H9 (cell line): Measurements from ENCODE around the gene UBE2J1. TPM values are rescaled to one million over a fixed set of nuclear protein-coding genes. Genes with fewer than 3 reads are reported as not detected.

ENCODE experiments used
- DNase-seq: peaks from one replicate; pipeline ENCODE4 v3.0.0-alpha.2; 2017
- H2AFZ ChIP-seq: one replicate; pipeline ENCODE4 v1.6.1; 2013; ENCODE audit warnings: mild to moderate bottlenecking, low read length, control low read depth, moderate library complexity
- H2AK5ac ChIP-seq: 2 replicates; pipeline ENCODE4 v1.6.1; 2013; ENCODE audit warnings: low read length, control low read depth, mixed read lengths; ENCODE audit not compliant: insufficient read length
- H2BK120ac ChIP-seq: one replicate; pipeline ENCODE4 v1.6.1; 2013; ENCODE audit warnings: low read depth, mild to moderate bottlenecking, low read length, control low read depth, inconsistent platforms; ENCODE audit not compliant: poor library complexity, severe bottlenecking
- H2BK12ac ChIP-seq: 2 replicates; pipeline ENCODE4 v1.6.1; 2013; ENCODE audit warnings: low read length, control low read depth, mixed read lengths, low read depth; ENCODE audit not compliant: insufficient read length
- H2BK15ac ChIP-seq: 2 replicates; pipeline ENCODE4 v1.6.1; 2013; ENCODE audit warnings: low read depth, low read length, control low read depth
- H2BK20ac ChIP-seq: one replicate; pipeline ENCODE4 v1.6.1; 2013; ENCODE audit warnings: low read depth, mild to moderate bottlenecking, low read length, control low read depth, inconsistent platforms; ENCODE audit not compliant: poor library complexity, severe bottlenecking
- H2BK5ac ChIP-seq: 2 replicates; pipeline ENCODE4 v1.6.1; 2013; ENCODE audit warnings: low read length, control low read depth, mixed read lengths; ENCODE audit not compliant: insufficient read length
- H3K14ac ChIP-seq: 2 replicates; pipeline ENCODE4 v1.6.1; 2013; ENCODE audit warnings: low read length, control low read depth; ENCODE audit not compliant: insufficient read depth
- H3K18ac ChIP-seq: 2 replicates; pipeline ENCODE4 v1.6.1; 2013; ENCODE audit warnings: low read depth, mild to moderate bottlenecking, mixed read lengths, low read length, control low read depth; ENCODE audit not compliant: insufficient read length
- H3K23ac ChIP-seq: 2 replicates; pipeline ENCODE4 v1.6.1; 2013; ENCODE audit warnings: low read length, control low read depth, mixed read lengths, low read depth; ENCODE audit not compliant: insufficient read length
- H3K23me2 ChIP-seq: 2 replicates; pipeline ENCODE4 v1.6.1; 2013; ENCODE audit warnings: low read depth, mild to moderate bottlenecking, mixed read lengths, low read length, control low read depth; ENCODE audit not compliant: insufficient read length, poor library complexity, severe bottlenecking
- H3K27ac ChIP-seq: 2 replicates; pipeline ENCODE4 v1.5.1; 2013; ENCODE audit warnings: low read length, control low read depth, mixed read lengths, low read depth; ENCODE audit not compliant: insufficient read length
- H3K27me3 ChIP-seq: 2 replicates; pipeline ENCODE4 v1.6.1; 2013; ENCODE audit warnings: low read length, control low read depth, inconsistent platforms; ENCODE audit not compliant: insufficient read depth
- H3K4ac ChIP-seq: 2 replicates; pipeline ENCODE4 v1.6.1; 2013; ENCODE audit warnings: low read depth, mild to moderate bottlenecking, control low read depth, inconsistent platforms, low read length, moderate library complexity
- H3K4me1 ChIP-seq: 2 replicates; pipeline ENCODE4 v1.6.1; 2013; ENCODE audit warnings: low read length, control low read depth, inconsistent platforms; ENCODE audit not compliant: insufficient read depth
- H3K4me2 ChIP-seq: 2 replicates; pipeline ENCODE4 v1.6.1; 2013; ENCODE audit warnings: low read length, control low read depth, mixed read lengths; ENCODE audit not compliant: insufficient read length, insufficient read depth
- H3K56ac ChIP-seq: 2 replicates; pipeline ENCODE4 v1.6.1; 2013; ENCODE audit warnings: low read depth, mild to moderate bottlenecking, mixed read lengths, low read length, control low read depth; ENCODE audit not compliant: insufficient read length
- H3K79me1 ChIP-seq: 2 replicates; pipeline ENCODE4 v1.6.1; 2013; ENCODE audit warnings: low read depth, mild to moderate bottlenecking, moderate library complexity, low read length, control low read depth, inconsistent platforms; ENCODE audit not compliant: insufficient read depth, poor library complexity, severe bottlenecking
- H3K79me2 ChIP-seq: 2 replicates; pipeline ENCODE4 v1.6.1; 2013; ENCODE audit warnings: low read length, control low read depth, inconsistent platforms; ENCODE audit not compliant: insufficient read depth
- H3K9ac ChIP-seq: 2 replicates; pipeline ENCODE4 v1.6.1; 2013; ENCODE audit warnings: low read length, control low read depth, mixed read lengths; ENCODE audit not compliant: insufficient read length; ENCODE audit errors: extremely low read depth
- H3K9me3 ChIP-seq: one replicate; pipeline ENCODE4 v1.6.1; 2013; ENCODE audit warnings: low read depth, low read length, inconsistent platforms; ENCODE audit not compliant: control insufficient read depth
- H3T11ph ChIP-seq: one replicate; pipeline ENCODE4 v1.6.1; 2013; ENCODE audit warnings: mild to moderate bottlenecking, low read length, control low read depth, inconsistent platforms
- H4K20me1 ChIP-seq: one replicate; pipeline ENCODE4 v1.6.1; 2013; ENCODE audit not compliant: control insufficient read depth, insufficient read length, insufficient read depth
- H4K5ac ChIP-seq: 2 replicates; pipeline ENCODE4 v1.6.1; 2013; ENCODE audit warnings: low read depth, mild to moderate bottlenecking, mixed read lengths, low read length, control low read depth; ENCODE audit not compliant: insufficient read length
- H4K8ac ChIP-seq: replicated peaks from 2 replicates; pipeline ENCODE4 v1.6.1; 2013; ENCODE audit warnings: low read length, control low read depth, mixed read lengths, low read depth; ENCODE audit not compliant: insufficient read length
- H4K91ac ChIP-seq: 2 replicates; pipeline ENCODE4 v1.6.1; 2013; ENCODE audit warnings: low read depth, mild to moderate bottlenecking, moderate library complexity, mixed read lengths, low read length, control low read depth; ENCODE audit not compliant: insufficient read length
- H3K27ac Mint-ChIP-seq, 3 experiments: 2 replicates in 2 of 3; 3 replicates in 1 of 3; pipeline ENCODE4 v1.8.0; 2020 to 2021; ENCODE audit warnings: mixed read lengths in 3 of 3, mild to moderate bottlenecking in 1 of 3, moderate library complexity in 1 of 3
- H3K27me3 Mint-ChIP-seq: 2 replicates; pipeline ENCODE4 v1.8.0; 2021; ENCODE audit warnings: low read depth, mild to moderate bottlenecking, moderate library complexity, mixed read lengths
- H3K36me3 Mint-ChIP-seq, 3 experiments: 2 replicates in 2 of 3; 3 replicates in 1 of 3; pipeline ENCODE4 v1.8.0; 2020 to 2021; ENCODE audit warnings: low read depth in 3 of 3, mixed read lengths in 3 of 3; ENCODE audit not compliant: insufficient read depth in 1 of 3
- H3K4me1 Mint-ChIP-seq, 2 experiments: 2 replicates each; pipeline ENCODE4 v1.8.0; 2020; ENCODE audit warnings: mixed read lengths in 2 of 2
- H3K4me3 Mint-ChIP-seq, 2 experiments: 2 replicates in 1 of 2; 3 replicates in 1 of 2; pipeline ENCODE4 v1.8.0; 2020 to 2021; ENCODE audit warnings: mild to moderate bottlenecking in 2 of 2, mixed read lengths in 2 of 2, moderate library complexity in 1 of 2
- H3K9me3 Mint-ChIP-seq, 2 experiments: 2 replicates in 1 of 2; 3 replicates in 1 of 2; pipeline ENCODE4 v1.8.0; 2020; ENCODE audit warnings: mild to moderate bottlenecking in 2 of 2, mixed read lengths in 2 of 2, moderate library complexity in 1 of 2
- CTCF ChIP-seq: fragments of 200-600 bp; sonication (generic); conservative IDR thresholded peaks from 3 replicates; pipeline ENCODE4 v1.8.0; 2021; ENCODE audit warnings: antibody characterized with exemption, mild to moderate bottlenecking
- WGBS: extraction: QIAGEN DNeasy Blood & Tissue Kit; methylation state at CpG from one replicate; pipeline ENCODE4 v1.1.7; 2013; ENCODE audit warnings: missing lambda C conversion rate, low lambda C conversion rate, mixed read lengths; ENCODE audit not compliant: insufficient read length; ENCODE audit errors: extremely low coverage; 5-methylcytosine and 5-hydroxymethylcytosine counted together
- total RNA-seq: library from RNA; stranded (reverse); gene quantifications from 2 replicates; pipeline ENCODE4 v1.2.1, GENCODE V29; 2021

UBE2J1 gene
- total RNA-seq, 1 experiment from 2014 or later: 13.1 TPM

GRCh38 chr6:89351671-89352277, 748 bp downstream of the UBE2J1 start:
- WGBS: no CpG with 5 or more reads among the region's 12 CpGs
- H3K4me3 Mint-ChIP-seq: peak overlapping the region; percentile 83 to 90
- Histone ChIP-seq H4K5ac (no peak overlapping the region), H3K56ac (no peak overlapping the region), H4K8ac (no peak overlapping the region), H3K27me3 (no peaks in the 10 kb centered on the region), H3K27ac (no peak overlapping the region), H2BK20ac (no peak overlapping the region), H2AFZ (no peak overlapping the region), H2AK5ac (no peak overlapping the region), H3T11ph (no peak overlapping the region), H2BK12ac (no peak overlapping the region), H3K14ac (peak overlapping the region; percentile 98; the same call in 1 of the 2 replicates), H3K18ac (peak overlapping the region; percentile 95), H4K91ac (no peak overlapping the region), H3K9ac (peak overlapping the region; percentile 73), H3K4ac (no peak overlapping the region), H3K79me2 (no peaks in the 10 kb centered on the region), H3K23me2 (peaks cover 8% of the 10 kb centered on the region), H2BK120ac (no peak overlapping the region), H2BK15ac (no peak overlapping the region), H3K4me2 (peak overlapping the region; percentile 67), H3K79me1 (no peaks in the 10 kb centered on the region), H4K20me1 (no peaks in the 10 kb centered on the region), H3K9me3 (no peaks in the 10 kb centered on the region), H3K4me1 (no peaks in the 10 kb centered on the region), H2BK5ac (no peak overlapping the region), H3K23ac (no peak overlapping the region)
- DNase-seq: no peak
- H3K4me1 Mint-ChIP-seq: peaks cover 24 to 33% of the 10 kb centered on the region in 2 experiments
- H3K27me3 Mint-ChIP-seq: peaks cover 9% of the 10 kb centered on the region
- TF ChIP-seq CTCF: no peak
- no peaks in the 10 kb centered on the region for H3K9me3 Mint-ChIP-seq
- H3K36me3 Mint-ChIP-seq: peaks cover 0 to 4% (median 0%) of the 10 kb centered on the region in 3 experiments; a peak in 1 of 7 replicates
- H3K27ac Mint-ChIP-seq: peak overlapping the region in 2 of 3 experiments; percentile 45 to 85; a peak in 4 of 7 replicates
